HepG2 (cell line): ENCODE measurements around the gene POLR3GL. TPM values are rescaled to one million over a fixed set of nuclear protein-coding genes. Genes with fewer than 3 reads are reported as not detected.
A peak's percentile ranks its signal among the peaks of the same experiment; 100 is the strongest.

Experiments used
- CBX1 ChIP-seq: IDR thresholded peaks from one replicate; pipeline ENCODE4 v1.6.1; 2016; ENCODE audit warnings: antibody characterized with exemption, low read depth
- DPF2 ChIP-seq: sonication (generic); formaldehyde crosslinking; IDR thresholded peaks from 2 replicates; pipeline ENCODE4 v1.4.0; 2020; ENCODE audit warnings: mild to moderate bottlenecking, low read depth, missing genetic modification reagents, borderline replicate concordance
- GTF3A ChIP-seq: sonication (generic); formaldehyde crosslinking; conservative IDR thresholded peaks from 2 replicates; pipeline ENCODE4 v1.4.0; 2020; ENCODE audit warnings: mild to moderate bottlenecking, missing genetic modification reagents
- ISL2 ChIP-seq: sonication (generic); formaldehyde crosslinking; IDR thresholded peaks from 2 replicates; pipeline ENCODE4 v1.5.0; 2020; ENCODE audit warnings: missing genetic modification reagents
- KDM1A ChIP-seq: IDR thresholded peaks from 2 replicates; pipeline ENCODE4 v1.6.1; 2016; ENCODE audit warnings: missing compliant biosample characterization
- KMT2B ChIP-seq: IDR thresholded peaks from 2 replicates; pipeline ENCODE4 v1.6.1; 2016; ENCODE audit warnings: missing genetic modification reagents, missing compliant biosample characterization
- LCORL ChIP-seq, 2 experiments: fragments of 450-650 bp in 1 of 2; sonication (generic) in 1 of 2; formaldehyde crosslinking in 1 of 2; IDR thresholded peaks; 2 replicates each; pipeline versions ENCODE4 v1.5.0 to v1.6.1; 2017 to 2020; ENCODE audit warnings: antibody characterized with exemption in 1 of 2, missing genetic modification reagents in 1 of 2
- POGZ ChIP-seq: sonication (generic); formaldehyde crosslinking; IDR thresholded peaks from 2 replicates; pipeline ENCODE4 v1.4.0; 2020; ENCODE audit warnings: mild to moderate bottlenecking, missing genetic modification reagents
- RARG ChIP-seq: sonication (generic); formaldehyde crosslinking; IDR thresholded peaks from 2 replicates; pipeline ENCODE4 v1.4.0; 2020; ENCODE audit warnings: low read depth, mild to moderate bottlenecking, missing genetic modification reagents
- ZFX ChIP-seq: sonication (generic); formaldehyde crosslinking; IDR thresholded peaks from 2 replicates; pipeline ENCODE4 v1.4.0; 2020; ENCODE audit warnings: mild to moderate bottlenecking, low read depth, missing genetic modification reagents, moderate library complexity
- ZIK1 ChIP-seq: sonication (generic); formaldehyde crosslinking; IDR thresholded peaks from 2 replicates; pipeline ENCODE4 v1.5.0; 2020; ENCODE audit warnings: mild to moderate bottlenecking, low read depth, missing genetic modification reagents, borderline replicate concordance
- ZNF230 ChIP-seq: sonication (generic); formaldehyde crosslinking; IDR thresholded peaks from 2 replicates; pipeline ENCODE4 v1.4.0; 2020; ENCODE audit warnings: mild to moderate bottlenecking, missing genetic modification reagents
- ZNF350 ChIP-seq: sonication (generic); formaldehyde crosslinking; IDR thresholded peaks from 2 replicates; pipeline ENCODE4 v1.4.0; 2020; ENCODE audit warnings: mild to moderate bottlenecking, low read depth, missing genetic modification reagents, borderline replicate concordance
- polyA plus RNA-seq, 8 experiments: library from polyadenylated mRNA; depleted of rRNA in 3 of 8; stranded (reverse) in 7 of 8; unstranded in 1 of 8; fragments of >200 nt; fragmentation: Illumina TruSeq in 4 of 8; extraction: Trizol in 4 of 8; gene quantifications; 2 replicates each; pipeline versions ENCODE4 v1.2.1 to v1.2.3, GENCODE V29; 2011 to 2016; ENCODE audit warnings: low read depth in 4 of 8, missing spikeins in 1 of 8, mixed read lengths in 1 of 8; ENCODE audit not compliant: insufficient read depth in 1 of 8
- total RNA-seq, 5 experiments: library from RNA; depleted of rRNA; stranded (reverse); fragments of >200 nt; fragmentation: Illumina TruSeq; extraction: Trizol; gene quantifications; 2 replicates each; pipeline ENCODE4 v1.2.3, GENCODE V29; 2016; ENCODE audit warnings: low read depth in 1 of 5
- TF ChIP-seq, protein P1 (sequence below), 2 experiments: sonication (generic) in 1 of 2; formaldehyde crosslinking in 1 of 2; IDR thresholded peaks; 2 replicates each; pipeline versions ENCODE4 v1.6.1 to v1.9.0; 2014 to 2022; ENCODE audit warnings: antibody characterized with exemption in 1 of 2, borderline replicate concordance in 1 of 2, inconsistent platforms in 1 of 2, low read depth in 1 of 2, missing genetic modification reagents in 1 of 2
- TF ChIP-seq, protein P2 (sequence below): sonication (generic); formaldehyde crosslinking; IDR thresholded peaks from 2 replicates; pipeline ENCODE4 v1.8.1; 2023; ENCODE audit warnings: mild to moderate bottlenecking, missing genetic modification reagents, borderline replicate concordance
- TF ChIP-seq, protein P3 (sequence below): sonication (generic); formaldehyde crosslinking; IDR thresholded peaks from 2 replicates; pipeline ENCODE4 v1.5.0; 2020; ENCODE audit warnings: mild to moderate bottlenecking, missing genetic modification reagents

POLR3GL gene
- total and polyA plus RNA-seq, 2 of the 13 experiments (the other 11 are each of a cell fraction or from before 2014, with no cell fraction given): 11.5 to 12.4 TPM

DNA sequence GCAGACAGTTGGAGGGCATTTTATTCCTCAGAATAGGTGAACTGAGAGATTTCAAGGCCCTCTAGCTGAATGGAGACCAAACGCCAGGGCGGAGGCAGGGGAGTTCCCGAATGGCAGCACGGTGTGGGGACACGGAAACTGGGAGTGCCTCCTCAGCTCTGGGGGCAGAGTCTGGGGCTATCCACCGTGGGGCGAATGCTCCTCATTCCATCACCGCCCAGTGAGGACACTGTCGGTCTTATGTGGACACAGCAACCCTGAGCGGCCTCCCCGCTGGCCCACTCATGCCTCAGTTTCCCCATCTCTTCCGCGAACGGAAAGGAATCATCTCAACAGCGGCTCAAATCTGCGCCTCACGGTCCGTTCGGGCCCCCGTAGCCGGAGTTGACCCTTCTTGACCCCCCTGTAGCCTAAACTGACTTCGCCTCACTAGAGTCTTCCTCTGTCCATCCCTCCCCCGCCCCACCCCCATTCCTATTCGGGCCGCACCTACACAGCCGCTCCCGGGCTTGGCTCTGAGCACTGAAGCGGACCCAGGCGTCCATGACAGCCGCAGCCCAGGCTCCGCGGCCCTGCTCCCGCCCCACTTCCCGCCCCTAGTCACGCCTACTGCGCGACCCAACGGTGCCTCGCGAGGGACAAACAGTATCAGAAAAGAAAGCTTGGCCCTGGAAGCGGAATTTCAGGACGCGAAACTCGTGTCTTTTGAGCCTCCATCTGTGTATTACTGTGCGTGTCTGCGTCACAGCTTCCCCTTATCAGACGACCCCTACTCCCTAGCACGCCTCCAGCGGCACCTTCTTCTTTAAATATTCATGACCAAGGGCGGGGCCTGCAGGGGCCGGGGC lies 46.1 kb upstream of the POLR3GL start, which contains the start of gene PEX11B (continued):
- TF ChIP-seq LCORL (IDR thresholded peaks at IDR 0.05): no peak
- no peak for TF ChIP-seq LCORL (CRISPR knock-in tag; IDR thresholded peaks at IDR 0.05)
- TF ChIP-seq RARG: no peak
- TF ChIP-seq KMT2B (CRISPR knock-in tag): peak; percentile 82
- TF ChIP-seq ISL2: no peak
- TF ChIP-seq, protein P1, sequence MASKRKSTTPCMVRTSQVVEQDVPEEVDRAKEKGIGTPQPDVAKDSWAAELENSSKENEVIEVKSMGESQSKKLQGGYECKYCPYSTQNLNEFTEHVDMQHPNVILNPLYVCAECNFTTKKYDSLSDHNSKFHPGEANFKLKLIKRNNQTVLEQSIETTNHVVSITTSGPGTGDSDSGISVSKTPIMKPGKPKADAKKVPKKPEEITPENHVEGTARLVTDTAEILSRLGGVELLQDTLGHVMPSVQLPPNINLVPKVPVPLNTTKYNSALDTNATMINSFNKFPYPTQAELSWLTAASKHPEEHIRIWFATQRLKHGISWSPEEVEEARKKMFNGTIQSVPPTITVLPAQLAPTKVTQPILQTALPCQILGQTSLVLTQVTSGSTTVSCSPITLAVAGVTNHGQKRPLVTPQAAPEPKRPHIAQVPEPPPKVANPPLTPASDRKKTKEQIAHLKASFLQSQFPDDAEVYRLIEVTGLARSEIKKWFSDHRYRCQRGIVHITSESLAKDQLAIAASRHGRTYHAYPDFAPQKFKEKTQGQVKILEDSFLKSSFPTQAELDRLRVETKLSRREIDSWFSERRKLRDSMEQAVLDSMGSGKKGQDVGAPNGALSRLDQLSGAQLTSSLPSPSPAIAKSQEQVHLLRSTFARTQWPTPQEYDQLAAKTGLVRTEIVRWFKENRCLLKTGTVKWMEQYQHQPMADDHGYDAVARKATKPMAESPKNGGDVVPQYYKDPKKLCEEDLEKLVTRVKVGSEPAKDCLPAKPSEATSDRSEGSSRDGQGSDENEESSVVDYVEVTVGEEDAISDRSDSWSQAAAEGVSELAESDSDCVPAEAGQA (IDR thresholded peaks at IDR 0.05; ENCODE audit: low read depth): no peak
- TF ChIP-seq, protein P1 (CRISPR knock-in tag; IDR thresholded peaks at IDR 0.05; ENCODE audit: borderline replicate concordance): 0 out of 2 replicates have a peak, but pooled peaks have one; percentile 31
- TF ChIP-seq KDM1A (CRISPR knock-in tag): no peak
- TF ChIP-seq, protein P2, sequence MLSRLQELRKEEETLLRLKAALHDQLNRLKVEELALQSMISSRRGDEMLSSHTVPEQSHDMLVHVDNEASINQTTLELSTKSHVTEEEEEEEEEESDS: no peak
- no peak for TF ChIP-seq ZNF230 (CRISPR knock-in tag)
- TF ChIP-seq GTF3A (CRISPR knock-in tag): 0 out of 2 replicates have a peak, but pooled peaks have one; percentile 60
- TF ChIP-seq DPF2 (CRISPR knock-in tag): 0 out of 2 replicates have a peak, but pooled peaks have one; percentile 35
- peak; percentile 46; the same call in 1 of the 2 replicates for TF ChIP-seq ZNF350 (CRISPR knock-in tag)
- 0 out of 2 replicates have a peak, but pooled peaks have one; percentile 33 for TF ChIP-seq POGZ (CRISPR knock-in tag)
- TF ChIP-seq CBX1: peak; percentile 37
- TF ChIP-seq, protein P3, sequence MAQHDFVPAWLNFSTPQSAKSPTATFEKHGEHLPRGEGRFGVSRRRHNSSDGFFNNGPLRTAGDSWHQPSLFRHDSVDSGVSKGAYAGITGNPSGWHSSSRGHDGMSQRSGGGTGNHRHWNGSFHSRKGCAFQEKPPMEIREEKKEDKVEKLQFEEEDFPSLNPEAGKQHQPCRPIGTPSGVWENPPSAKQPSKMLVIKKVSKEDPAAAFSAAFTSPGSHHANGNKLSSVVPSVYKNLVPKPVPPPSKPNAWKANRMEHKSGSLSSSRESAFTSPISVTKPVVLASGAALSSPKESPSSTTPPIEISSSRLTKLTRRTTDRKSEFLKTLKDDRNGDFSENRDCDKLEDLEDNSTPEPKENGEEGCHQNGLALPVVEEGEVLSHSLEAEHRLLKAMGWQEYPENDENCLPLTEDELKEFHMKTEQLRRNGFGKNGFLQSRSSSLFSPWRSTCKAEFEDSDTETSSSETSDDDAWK (CRISPR knock-in tag): no peak
- peak; percentile 82 for TF ChIP-seq ZFX (CRISPR knock-in tag)
- TF ChIP-seq ZIK1 (CRISPR knock-in tag): no peak
